HG02852 (cell line): Measurements from ENCODE around the gene CRLF3.
"Not testable (repeated sequence)": the region's sequence is repeated elsewhere in the genome, so short reads cannot be mapped to it uniquely, and the experiment has no call there.

Experiments used
- ATAC-seq: cut with Tn5 transposase; IDR thresholded peaks from one replicate; pipeline ENCODE4 v1.9.1; 2021; ENCODE audit warnings: mild to moderate bottlenecking, moderate library complexity; ENCODE audit not compliant: unreplicated experiment

CRLF3 gene

GRCh38 chr17:30742669-30743068 is 81.8 kb downstream of the CRLF3 start:
- not testable (repeated sequence) for ATAC-seq

- not testable (repeated sequence) for ATAC-seq
Observed at GRCh38 chr17:30736371-30736770, 88.1 kb downstream of the CRLF3 start.

GRCh38 chr17:30735644-30736043 is 88.8 kb downstream of the CRLF3 start:
- not testable (repeated sequence) for ATAC-seq

- ATAC-seq = not testable (repeated sequence)
Observed at GRCh38 chr17:30735206-30735605, 89.3 kb downstream of the CRLF3 start.

GRCh38 chr17:30734153-30734552 is 90.3 kb downstream of the CRLF3 start:
- ATAC-seq = not testable (repeated sequence)
